ENCODE measurements around the gene MAP3K13. TPM values are rescaled to one million over a fixed set of nuclear protein-coding genes. Genes with fewer than 3 reads are reported as not detected.

The MAP3K13 gene
- polyA plus RNA-seq, 1 donor (not counting 4 experiments of a cell fraction or from before 2014, with no cell fraction given), result 23.0 TPM

DNA sequence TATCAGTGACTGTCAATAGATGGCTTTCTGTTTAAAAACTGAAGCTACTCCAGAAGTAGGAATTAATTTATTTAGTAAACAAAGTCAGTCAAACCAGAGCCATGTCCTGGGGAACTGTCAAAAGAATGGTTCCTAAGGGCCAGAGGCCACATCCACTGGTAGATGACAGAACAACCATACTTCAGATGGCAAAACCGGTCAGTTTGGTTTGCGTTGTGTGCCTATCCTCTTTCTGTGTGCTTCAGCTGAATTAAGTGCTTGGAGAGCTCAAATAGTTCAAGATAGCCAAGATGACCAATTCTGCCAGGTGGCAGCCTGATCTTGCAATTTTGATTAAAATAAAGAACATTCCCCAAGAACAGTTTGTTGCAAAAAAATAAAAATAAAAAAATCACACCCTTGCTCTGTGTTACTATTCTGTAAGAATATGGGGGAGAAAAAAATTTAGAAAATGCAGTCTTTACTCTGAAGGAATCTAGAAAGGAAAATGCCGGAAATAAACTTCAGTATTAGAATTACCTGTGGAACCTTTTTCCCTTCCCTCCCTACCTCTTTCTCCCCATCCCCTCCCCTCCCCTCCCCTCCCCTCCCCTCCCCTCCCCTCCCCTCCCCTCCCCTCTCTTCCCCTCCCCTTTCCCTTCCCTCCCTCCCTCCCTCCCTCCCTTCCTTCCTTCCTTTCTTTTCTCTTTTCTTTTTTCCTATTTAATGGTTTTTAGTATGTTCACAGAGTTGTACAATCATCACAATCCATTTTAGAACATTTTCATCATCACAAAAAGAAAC lies 2.5 kb downstream of the MAP3K13 start:
- TF ChIP-seq EZH2 (IDR thresholded peaks at IDR 0.05; ENCODE audit: low read length), result no peak
- TF ChIP-seq, protein P1, sequence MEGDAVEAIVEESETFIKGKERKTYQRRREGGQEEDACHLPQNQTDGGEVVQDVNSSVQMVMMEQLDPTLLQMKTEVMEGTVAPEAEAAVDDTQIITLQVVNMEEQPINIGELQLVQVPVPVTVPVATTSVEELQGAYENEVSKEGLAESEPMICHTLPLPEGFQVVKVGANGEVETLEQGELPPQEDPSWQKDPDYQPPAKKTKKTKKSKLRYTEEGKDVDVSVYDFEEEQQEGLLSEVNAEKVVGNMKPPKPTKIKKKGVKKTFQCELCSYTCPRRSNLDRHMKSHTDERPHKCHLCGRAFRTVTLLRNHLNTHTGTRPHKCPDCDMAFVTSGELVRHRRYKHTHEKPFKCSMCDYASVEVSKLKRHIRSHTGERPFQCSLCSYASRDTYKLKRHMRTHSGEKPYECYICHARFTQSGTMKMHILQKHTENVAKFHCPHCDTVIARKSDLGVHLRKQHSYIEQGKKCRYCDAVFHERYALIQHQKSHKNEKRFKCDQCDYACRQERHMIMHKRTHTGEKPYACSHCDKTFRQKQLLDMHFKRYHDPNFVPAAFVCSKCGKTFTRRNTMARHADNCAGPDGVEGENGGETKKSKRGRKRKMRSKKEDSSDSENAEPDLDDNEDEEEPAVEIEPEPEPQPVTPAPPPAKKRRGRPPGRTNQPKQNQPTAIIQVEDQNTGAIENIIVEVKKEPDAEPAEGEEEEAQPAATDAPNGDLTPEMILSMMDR (optimal IDR thresholded peaks at IDR 0.05 in 1 of 3, IDR thresholded peaks at IDR 0.05 in 1 of 3, conservative IDR thresholded peaks at IDR 0.05 in 1 of 3; ENCODE audit: extremely low read depth in 1 of 3, insufficient read depth in 2 of 3, low read length in 3 of 3), result no peak
- no peak for DNase-seq (ENCODE audit: low read depth, low spot score)
- H3K4me3 ChIP-seq (ENCODE audit: control insufficient read depth in 2 of 3, extremely low read depth in 1 of 3, insufficient read depth in 2 of 3, low read depth in 1 of 3, low read length in 3 of 3), result no peak overlapping the region
- H3K36me3 ChIP-seq (ENCODE audit: control insufficient read depth in 2 of 2, extremely low read depth in 1 of 2, insufficient read depth in 2 of 2, low read length in 2 of 2), result no peaks in the 10 kb centered on the region
- no peaks in the 10 kb centered on the region for H3K9me1 ChIP-seq (ENCODE audit: control insufficient read depth, extremely low read depth, insufficient read depth, low read length)
- H3K4me2 ChIP-seq (ENCODE audit: control insufficient read depth, extremely low read depth, insufficient read depth, low read depth, low read length), result peak overlapping the region; percentile 16
- dilution Hi-C loops (cut with MboI; ENCODE audit: extremely low pct_ligation_motif_present, low sequenced_read_pairs), result no loop called here
- H3K27me3 ChIP-seq (ENCODE audit: control insufficient read depth, extremely low read depth, insufficient read depth, low read length), result no peaks in the 10 kb centered on the region
- peak; percentile 32 for FAIRE-seq
- H4K20me1 ChIP-seq (ENCODE audit: control insufficient read depth, extremely low read depth, insufficient read depth, low read length), result no peaks in the 10 kb centered on the region
- no peak overlapping the region for H2AFZ ChIP-seq (ENCODE audit: control insufficient read depth, low read length)
- peaks cover 10% of the 10 kb centered on the region for H3K4me1 ChIP-seq (ENCODE audit: control insufficient read depth, extremely low read depth, insufficient read depth, low read length)
- no peak overlapping the region for H3K27ac ChIP-seq (ENCODE audit: control insufficient read depth, insufficient read depth, low read length)
- no peak overlapping the region for H3K9ac ChIP-seq (ENCODE audit: control insufficient read depth, extremely low read depth, insufficient read depth, low read length)
- H3K79me2 ChIP-seq (ENCODE audit: control insufficient read depth, insufficient read depth, low read length), result no peaks in the 10 kb centered on the region
- H3K9me3 ChIP-seq (ENCODE audit: control insufficient read depth, low read depth, low read length), result no peaks in the 10 kb centered on the region

DNA sequence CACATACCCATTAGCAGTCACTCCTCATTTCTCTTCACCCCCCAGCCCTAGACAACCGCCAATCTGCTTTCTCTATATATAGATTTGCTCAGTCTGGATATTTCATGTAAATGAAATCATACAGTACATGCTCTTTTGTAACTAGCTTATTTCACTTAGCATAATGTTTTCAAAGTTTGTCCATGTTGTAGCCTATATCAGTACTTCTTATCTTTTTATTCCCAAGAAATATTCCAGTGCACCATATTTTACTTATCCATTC lies 3.1 kb downstream of the MAP3K13 start:
- dilution Hi-C loops (cut with MboI; ENCODE audit: extremely low pct_ligation_motif_present, low sequenced_read_pairs), result no loop called here
- Histone ChIP-seq H3K27me3 (ENCODE audit: control insufficient read depth, extremely low read depth, insufficient read depth, low read length) (no peaks in the 10 kb centered on the region), H3K27ac (ENCODE audit: control insufficient read depth, insufficient read depth, low read length) (no peak overlapping the region), H3K9me1 (ENCODE audit: control insufficient read depth, extremely low read depth, insufficient read depth, low read length) (no peaks in the 10 kb centered on the region), H2AFZ (ENCODE audit: control insufficient read depth, low read length) (no peak overlapping the region), H3K4me2 (ENCODE audit: control insufficient read depth, extremely low read depth, insufficient read depth, low read depth, low read length) (no peak overlapping the region), H4K20me1 (ENCODE audit: control insufficient read depth, extremely low read depth, insufficient read depth, low read length) (no peaks in the 10 kb centered on the region), H3K4me3 (ENCODE audit: control insufficient read depth in 2 of 3, extremely low read depth in 1 of 3, insufficient read depth in 2 of 3, low read depth in 1 of 3, low read length in 3 of 3) (no peak overlapping the region), H3K9me3 (ENCODE audit: control insufficient read depth, low read depth, low read length) (no peaks in the 10 kb centered on the region), H3K4me1 (ENCODE audit: control insufficient read depth, extremely low read depth, insufficient read depth, low read length) (peaks cover 10% of the 10 kb centered on the region), H3K79me2 (ENCODE audit: control insufficient read depth, insufficient read depth, low read length) (no peaks in the 10 kb centered on the region), H3K36me3 (ENCODE audit: control insufficient read depth in 2 of 2, extremely low read depth in 1 of 2, insufficient read depth in 2 of 2, low read length in 2 of 2) (no peaks in the 10 kb centered on the region), H3K9ac (ENCODE audit: control insufficient read depth, extremely low read depth, insufficient read depth, low read length) (no peak overlapping the region)
- TF ChIP-seq EZH2 (IDR thresholded peaks at IDR 0.05; ENCODE audit: low read length), result no peak
- TF ChIP-seq, protein P1 (optimal IDR thresholded peaks at IDR 0.05 in 1 of 3, IDR thresholded peaks at IDR 0.05 in 1 of 3, conservative IDR thresholded peaks at IDR 0.05 in 1 of 3; ENCODE audit: extremely low read depth in 1 of 3, insufficient read depth in 2 of 3, low read length in 3 of 3), result no peak
- FAIRE-seq, result no peak
- no peak for DNase-seq (ENCODE audit: low read depth, low spot score)
